Measurements from ENCODE around the gene SMC6.

DNA sequence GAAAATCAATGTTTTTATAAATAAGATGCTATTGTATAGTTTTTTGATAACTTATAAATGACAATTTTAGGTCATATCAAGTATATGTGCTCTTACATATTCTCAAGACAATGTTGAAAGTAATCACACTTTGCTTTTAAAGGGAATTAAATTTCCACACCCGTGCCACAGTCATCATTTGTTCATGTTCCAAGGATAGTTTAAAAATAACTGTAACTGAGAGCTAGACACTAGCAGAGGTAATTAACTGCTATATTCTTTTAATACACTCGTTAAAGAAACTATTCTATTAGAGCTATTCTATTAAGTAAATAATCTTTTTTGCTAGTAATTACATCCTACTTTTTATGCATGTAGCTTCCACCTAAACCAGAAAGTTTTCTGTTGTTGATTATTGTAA is 18.3 kb upstream of the SMC6 start:
- TF ChIP-seq, protein P1, sequence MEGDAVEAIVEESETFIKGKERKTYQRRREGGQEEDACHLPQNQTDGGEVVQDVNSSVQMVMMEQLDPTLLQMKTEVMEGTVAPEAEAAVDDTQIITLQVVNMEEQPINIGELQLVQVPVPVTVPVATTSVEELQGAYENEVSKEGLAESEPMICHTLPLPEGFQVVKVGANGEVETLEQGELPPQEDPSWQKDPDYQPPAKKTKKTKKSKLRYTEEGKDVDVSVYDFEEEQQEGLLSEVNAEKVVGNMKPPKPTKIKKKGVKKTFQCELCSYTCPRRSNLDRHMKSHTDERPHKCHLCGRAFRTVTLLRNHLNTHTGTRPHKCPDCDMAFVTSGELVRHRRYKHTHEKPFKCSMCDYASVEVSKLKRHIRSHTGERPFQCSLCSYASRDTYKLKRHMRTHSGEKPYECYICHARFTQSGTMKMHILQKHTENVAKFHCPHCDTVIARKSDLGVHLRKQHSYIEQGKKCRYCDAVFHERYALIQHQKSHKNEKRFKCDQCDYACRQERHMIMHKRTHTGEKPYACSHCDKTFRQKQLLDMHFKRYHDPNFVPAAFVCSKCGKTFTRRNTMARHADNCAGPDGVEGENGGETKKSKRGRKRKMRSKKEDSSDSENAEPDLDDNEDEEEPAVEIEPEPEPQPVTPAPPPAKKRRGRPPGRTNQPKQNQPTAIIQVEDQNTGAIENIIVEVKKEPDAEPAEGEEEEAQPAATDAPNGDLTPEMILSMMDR (IDR thresholded peaks at IDR 0.05), result no peak
- no peak for TF ChIP-seq POLR2A (IDR thresholded peaks at IDR 0.05)
